NCI-H524 treated with DMSO at 0.1 percent for 48 hours (cell line): ENCODE measurements around the gene RRAGB.
"Not testable (repeated sequence)": the region's sequence is repeated elsewhere in the genome, so short reads cannot be mapped to it uniquely, and the experiment has no call there.

Experiments used
- DNase-seq: peaks from one replicate; lab custom pipeline; 2025; lab: John Stamatoyannopoulos, UW

RRAGB gene

DNA sequence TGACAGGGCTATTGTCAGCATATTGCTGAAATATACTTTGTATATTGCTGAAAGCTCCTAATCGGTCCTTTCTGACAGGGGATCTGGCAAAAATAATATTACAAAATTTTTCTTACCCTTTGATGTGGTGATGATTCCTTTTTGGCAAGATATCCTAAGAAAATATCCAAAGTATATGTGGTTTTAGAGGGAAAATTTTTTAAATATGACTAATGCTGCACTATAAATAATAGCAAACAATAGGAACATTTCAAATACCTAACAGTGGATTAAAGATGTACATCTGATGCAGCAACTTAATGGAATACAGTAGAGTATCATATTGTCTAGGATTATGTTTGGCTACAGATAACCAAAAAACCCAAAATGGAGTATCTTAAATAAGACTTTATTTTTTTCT is 49.6 kb downstream of the RRAGB start:
- DNase-seq = no peak

- DNase-seq = not testable (repeated sequence)
Measured at GRCh38 chrX:55774419-55774818, 56.9 kb downstream of the RRAGB start.

DNA sequence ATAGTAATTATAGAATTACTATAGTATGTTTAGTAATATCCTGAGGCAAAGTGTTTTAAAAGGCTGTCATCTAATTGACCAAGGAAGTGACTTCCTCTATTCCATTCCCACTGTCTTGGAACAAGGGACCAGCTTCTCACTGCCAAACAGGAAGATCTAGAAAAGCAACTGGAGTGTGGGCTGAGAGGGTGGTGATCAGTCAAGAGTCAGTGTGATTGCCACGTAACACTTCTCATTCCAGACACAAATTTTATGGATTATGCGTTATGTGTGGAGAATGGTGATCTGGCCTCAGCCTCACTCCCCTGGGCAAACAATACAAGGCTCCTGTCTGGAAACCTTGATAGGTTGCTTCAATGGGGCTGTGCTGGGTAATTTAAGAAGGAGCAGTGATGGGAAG is 60.0 kb downstream of the RRAGB start:
- DNase-seq = no peak

DNA sequence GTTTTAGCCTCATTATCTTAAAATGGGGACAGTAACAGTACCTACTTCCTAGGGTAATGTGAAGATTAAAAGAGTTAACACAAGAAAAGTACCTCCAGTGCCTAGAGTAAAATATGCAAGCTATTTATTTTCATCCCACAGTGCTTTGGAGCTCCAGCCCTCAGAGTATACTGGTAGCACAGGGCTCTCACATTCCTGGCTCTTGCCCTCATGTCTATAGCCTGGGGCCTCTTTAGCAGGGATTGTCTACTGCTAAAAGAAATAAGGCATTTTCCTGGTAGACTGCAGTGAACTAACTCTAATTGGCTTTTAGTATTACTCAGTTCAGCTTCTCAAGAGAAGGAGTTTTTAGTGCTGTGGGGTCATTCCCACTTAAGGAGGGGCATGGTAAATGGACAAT is 60.8 kb downstream of the RRAGB start:
- DNase-seq = no peak

DNA sequence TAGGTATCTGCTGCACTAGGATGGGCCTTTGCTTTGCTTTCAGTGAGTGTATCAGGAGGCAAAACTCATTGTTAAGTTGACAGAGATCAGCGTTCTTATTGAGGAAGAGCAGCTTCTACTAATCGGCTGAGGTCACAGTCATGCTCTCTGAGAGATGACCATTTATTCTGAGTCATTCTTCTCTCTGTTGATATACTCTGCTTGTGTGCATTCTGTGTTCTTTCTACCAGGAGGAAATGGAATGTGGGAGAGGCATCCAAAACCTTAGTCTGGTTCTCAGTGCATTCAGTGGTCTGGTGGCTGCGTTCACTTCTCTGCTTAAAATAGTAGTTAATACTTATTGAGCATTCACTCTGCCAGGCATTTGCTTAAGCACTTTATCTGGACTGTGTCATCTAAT is 66.2 kb downstream of the RRAGB start:
- no peak for DNase-seq

DNA sequence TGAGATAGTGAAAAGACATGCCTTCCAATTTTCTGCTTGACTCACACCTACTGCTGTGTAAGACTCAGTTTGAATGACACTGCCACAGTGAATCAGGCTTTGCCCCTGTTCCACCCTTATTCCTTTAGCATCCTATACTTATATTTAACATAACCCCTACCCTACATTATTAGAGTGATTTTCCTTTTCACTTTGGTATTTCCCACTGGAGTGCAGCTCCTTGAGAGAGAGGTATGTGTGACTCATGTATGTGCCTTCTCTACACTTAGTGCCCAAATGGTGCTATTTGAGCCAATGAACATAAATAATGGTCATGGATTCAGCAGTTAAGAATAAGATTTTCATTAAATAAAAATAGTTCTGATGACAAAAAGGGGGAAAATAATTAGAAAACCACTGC is 69.5 kb downstream of the RRAGB start:
- no peak for DNase-seq

GRCh38 chrX:55787727-55788126 is 70.2 kb downstream of the RRAGB start:
- DNase-seq = no peak

GRCh38 chrX:55794405-55794804 is 76.9 kb downstream of the RRAGB start:
- no peak for DNase-seq

- no peak for DNase-seq
Measured at GRCh38 chrX:55796496-55796895, 78.9 kb downstream of the RRAGB start.

- no peak for DNase-seq
Measured at GRCh38 chrX:55801811-55802210, 84.3 kb downstream of the RRAGB start.
